ENCODE measurements around the gene GABRD. TPM values are rescaled to one million over a fixed set of nuclear protein-coding genes. Genes with fewer than 3 reads are reported as not detected.

GABRD gene
- total and polyA plus RNA-seq, 4 donors, result 0.41 to 6.8 (median 1.8) TPM

- H3K27me3 ChIP-seq (ENCODE audit: control insufficient read depth in 3 of 3, insufficient read depth in 3 of 3, low read length in 2 of 3), result no peaks in the 10 kb centered on the region
- no peak overlapping the region for H3K4me3 ChIP-seq
- no peaks in the 10 kb centered on the region for H3K36me3 ChIP-seq (ENCODE audit: control insufficient read depth in 4 of 4, insufficient read depth in 4 of 4, low read length in 4 of 4)
- ATAC-seq (ENCODE audit: insufficient read depth, low FRiP score) (no peak), DNase-seq (no peak)
- H3K27ac ChIP-seq (ENCODE audit: low read depth in 1 of 2, low read length in 1 of 2), result no peak overlapping the region
- H3K9ac ChIP-seq (ENCODE audit: insufficient read depth in 1 of 2, low read length in 2 of 2), result no peak overlapping the region
- no peak for TF ChIP-seq CTCF (IDR thresholded peaks at IDR 0.05; ENCODE audit: control extremely low read depth, extremely low read depth)
- 68 to 81% methylated on average over 41 of the region's 41 CpGs for WGBS, 2 donors
- H3K9me3 ChIP-seq (ENCODE audit: control insufficient read depth in 4 of 4, insufficient read depth in 3 of 4, low read length in 3 of 4), result peaks cover 0 to 7% (median 0%) of the 10 kb centered on the region in 4 donors
- H3K4me1 ChIP-seq (ENCODE audit: control insufficient read depth in 5 of 5, insufficient read depth in 5 of 5, low read length in 5 of 5), result peaks cover 0 to 23% (median 8%) of the 10 kb centered on the region in 5 donors
These were observed 24.0 kb downstream of the GABRD start for GRCh38 chr1:2042830-2043773.

GRCh38 chr1:2043886-2044285, 24.7 kb downstream of the GABRD start:
- Histone ChIP-seq H3K27ac (ENCODE audit: low read depth in 1 of 2, low read length in 1 of 2) (no peak overlapping the region), H3K9me3 (ENCODE audit: control insufficient read depth in 4 of 4, insufficient read depth in 3 of 4, low read length in 3 of 4) (no peaks in the 10 kb centered on the region), H3K9ac (ENCODE audit: insufficient read depth in 1 of 2, low read length in 2 of 2) (peak overlapping the region in 1 of 2 donors; percentile 47), H3K36me3 (ENCODE audit: control insufficient read depth in 4 of 4, insufficient read depth in 4 of 4, low read length in 4 of 4) (no peaks in the 10 kb centered on the region), H3K4me3 (no peak overlapping the region), H3K4me1 (ENCODE audit: control insufficient read depth in 5 of 5, insufficient read depth in 5 of 5, low read length in 5 of 5) (peaks cover 0 to 23% (median 8%) of the 10 kb centered on the region in 5 donors), H3K27me3 (ENCODE audit: control insufficient read depth in 3 of 3, insufficient read depth in 3 of 3, low read length in 2 of 3) (peaks cover 0 to 2% (median 0%) of the 10 kb centered on the region in 3 donors)
- no peak for ATAC-seq (ENCODE audit: insufficient read depth, low FRiP score)
- 95% methylated on average over 4 of the region's 4 CpGs for WGBS, 2 donors
- no peak for DNase-seq
- TF ChIP-seq CTCF (IDR thresholded peaks at IDR 0.05; ENCODE audit: control extremely low read depth, extremely low read depth), result no peak

- no peaks in the 10 kb centered on the region for H3K9me3 ChIP-seq (ENCODE audit: control insufficient read depth in 4 of 4, insufficient read depth in 3 of 4, low read length in 3 of 4)
- no peak overlapping the region for H3K9ac ChIP-seq (ENCODE audit: insufficient read depth in 1 of 2, low read length in 2 of 2)
- peaks cover 0 to 23% (median 8%) of the 10 kb centered on the region in 5 donors for H3K4me1 ChIP-seq (ENCODE audit: control insufficient read depth in 5 of 5, insufficient read depth in 5 of 5, low read length in 5 of 5)
- H3K27ac ChIP-seq (ENCODE audit: low read depth in 1 of 2, low read length in 1 of 2), result no peak overlapping the region
- ATAC-seq (ENCODE audit: insufficient read depth, low FRiP score) (peak; percentile 80), DNase-seq (peak; percentile 77 to 86 (median 84))
- H3K36me3 ChIP-seq (ENCODE audit: control insufficient read depth in 4 of 4, insufficient read depth in 4 of 4, low read length in 4 of 4), result no peaks in the 10 kb centered on the region
- no peak overlapping the region for H3K4me3 ChIP-seq
- peak; percentile 85 for TF ChIP-seq CTCF (IDR thresholded peaks at IDR 0.05; ENCODE audit: control extremely low read depth, extremely low read depth)
- WGBS, 2 donors, result 10% methylated on average over 70 to 75 of the region's 75 CpGs
- peaks cover 0 to 8% (median 5%) of the 10 kb centered on the region in 3 donors for H3K27me3 ChIP-seq (ENCODE audit: control insufficient read depth in 3 of 3, insufficient read depth in 3 of 3, low read length in 2 of 3)
These were observed 25.6 kb downstream of the GABRD start for GRCh38 chr1:2044510-2045319.

Measured in lung (tissue), 12 donors.